Immature natural killer cell (primary cell): Measurements from ENCODE around the gene OR51A2. TPM values are rescaled to one million over a fixed set of nuclear protein-coding genes. Genes with fewer than 3 reads are reported as not detected.
"Not testable (repeated sequence)": the region's sequence is repeated elsewhere in the genome, so short reads cannot be mapped to it uniquely, and the experiment has no call there.

Experiments
- DNase-seq, 3 donors: peaks; one replicate each; pipeline ENCODE4 v3.0.0; 2022; ENCODE audit warnings: mixed read lengths in 1 of 3
- H3K27ac Mint-ChIP-seq, 6 donors: one replicate each; pipeline ENCODE4 v1.8.0; 2020; ENCODE audit warnings: mixed read lengths in 6 of 6, mild to moderate bottlenecking in 5 of 6, inconsistent platforms in 4 of 6, moderate library complexity in 3 of 6
- H3K27me3 Mint-ChIP-seq, 3 donors: one replicate each; pipeline ENCODE4 v1.8.0; 2020 to 2021; ENCODE audit warnings: low read depth in 3 of 3, mild to moderate bottlenecking in 3 of 3, mixed read lengths in 3 of 3, moderate library complexity in 3 of 3, inconsistent platforms in 1 of 3
- H3K36me3 Mint-ChIP-seq, 3 donors: one replicate each; pipeline ENCODE4 v1.8.0; 2020; ENCODE audit warnings: mixed read lengths in 3 of 3, inconsistent platforms in 2 of 3, mild to moderate bottlenecking in 2 of 3
- H3K4me1 Mint-ChIP-seq, 2 donors: one replicate each; pipeline ENCODE4 v1.8.0; 2020; ENCODE audit warnings: inconsistent platforms in 2 of 2, mild to moderate bottlenecking in 2 of 2, mixed read lengths in 2 of 2, moderate library complexity in 1 of 2
- H3K4me3 Mint-ChIP-seq, 5 donors: one replicate each; pipeline ENCODE4 v1.8.0; 2020; ENCODE audit warnings: mild to moderate bottlenecking in 5 of 5, mixed read lengths in 5 of 5, inconsistent platforms in 3 of 5, moderate library complexity in 3 of 5
- H3K9me3 Mint-ChIP-seq, 6 donors: one replicate each; pipeline ENCODE4 v1.8.0; 2020; ENCODE audit warnings: mild to moderate bottlenecking in 6 of 6, mixed read lengths in 6 of 6, inconsistent platforms in 4 of 6, moderate library complexity in 3 of 6
- polyA plus RNA-seq, 3 donors: library from polyadenylated mRNA; unstranded; fragments of 300-500 nt; fragmentation: Illumina TruSeq; gene quantifications; one replicate each; pipeline ENCODE4 v1.2.3, GENCODE V29; 2021

OR51A2 gene
- polyA plus RNA-seq: not detected

- not testable (repeated sequence) for H3K4me1 Mint-ChIP-seq, H3K27me3 Mint-ChIP-seq, H3K36me3 Mint-ChIP-seq, H3K9me3 Mint-ChIP-seq, H3K27ac Mint-ChIP-seq, DNase-seq, H3K4me3 Mint-ChIP-seq
Measured at GRCh38 chr11:4955613-4956012, at the start of gene OR51A2. TSS of gene OR51A2 (minus strand) at chr11:4955713. CDS start at chr11:4955713, 0 bp downstream.

- Mint-ChIP-seq H3K27ac (no peak overlapping the region), H3K27me3 (peaks cover 0 to 7% (median 2%) of the 10 kb centered on the region in 3 donors), H3K36me3 (no peaks in the 10 kb centered on the region), H3K9me3 (peaks cover 0 to 2% (median under 1%) of the 10 kb centered on the region in 6 donors), H3K4me1 (no peaks in the 10 kb centered on the region), H3K4me3 (no peak overlapping the region)
- no peak for DNase-seq
Measured at GRCh38 chr11:5004424-5005274, 49.1 kb upstream of the OR51A2 start.

GRCh38 chr11:4994551-4994950, 39.0 kb upstream of the OR51A2 start, which contains the start of gene OR51L1:
TSS of gene OR51L1 (plus strand) at chr11:4994851. CDS start at chr11:4998983, 4,132 bp downstream.
- Mint-ChIP-seq H3K4me1 (no peaks in the 10 kb centered on the region), H3K27me3 (peaks cover 0 to 3% (median 2%) of the 10 kb centered on the region in 3 donors), H3K4me3 (no peak within 1 kb of the TSS), H3K36me3 (no peaks in the 10 kb centered on the region), H3K9me3 (peaks cover 0 to 4% (median 0%) of the 10 kb centered on the region in 6 donors), H3K27ac (peak within 1 kb of the TSS in 1 of 6 donors; percentile 24)
- DNase-seq: no peak

GRCh38 chr11:4991060-4991459, 35.5 kb upstream of the OR51A2 start:
- H3K4me1 Mint-ChIP-seq: no peaks in the 10 kb centered on the region
- no peak for DNase-seq
- no peaks in the 10 kb centered on the region for H3K36me3 Mint-ChIP-seq
- peaks cover 0 to 3% (median 2%) of the 10 kb centered on the region in 3 donors for H3K27me3 Mint-ChIP-seq
- H3K4me3 Mint-ChIP-seq: no peak overlapping the region
- H3K9me3 Mint-ChIP-seq: peaks cover 0 to 4% (median 0%) of the 10 kb centered on the region in 6 donors
- H3K27ac Mint-ChIP-seq: no peak overlapping the region

GRCh38 chr11:4983841-4984240, 28.3 kb upstream of the OR51A2 start:
- Mint-ChIP-seq H3K4me1 (no peaks in the 10 kb centered on the region), H3K9me3 (no peaks in the 10 kb centered on the region), H3K4me3 (no peak overlapping the region), H3K27me3 (no peaks in the 10 kb centered on the region), H3K36me3 (no peaks in the 10 kb centered on the region), H3K27ac (no peak overlapping the region)
- no peak for DNase-seq

- H3K4me3 Mint-ChIP-seq: no peak overlapping the region
- no peaks in the 10 kb centered on the region for H3K4me1 Mint-ChIP-seq
- H3K27ac Mint-ChIP-seq: no peak overlapping the region
- DNase-seq: no peak
- H3K27me3 Mint-ChIP-seq: no peaks in the 10 kb centered on the region
- H3K9me3 Mint-ChIP-seq: peaks cover 0 to 3% (median 0%) of the 10 kb centered on the region in 6 donors
- no peaks in the 10 kb centered on the region for H3K36me3 Mint-ChIP-seq
Measured at GRCh38 chr11:4982678-4983077, 27.2 kb upstream of the OR51A2 start.

- Mint-ChIP-seq H3K36me3 (no peaks in the 10 kb centered on the region), H3K9me3 (peaks cover 0 to 3% (median 0%) of the 10 kb centered on the region in 6 donors), H3K27ac (no peak overlapping the region), H3K4me3 (no peak overlapping the region), H3K4me1 (no peaks in the 10 kb centered on the region), H3K27me3 (peaks cover 0 to 3% (median 1%) of the 10 kb centered on the region in 3 donors)
- DNase-seq: no peak
Measured at GRCh38 chr11:4979036-4979435, 23.5 kb upstream of the OR51A2 start.

GRCh38 chr11:4975436-4975835, 19.9 kb upstream of the OR51A2 start:
- Mint-ChIP-seq H3K27ac (no peak overlapping the region), H3K4me3 (no peak overlapping the region), H3K4me1 (no peaks in the 10 kb centered on the region), H3K36me3 (no peaks in the 10 kb centered on the region), H3K9me3 (peaks cover 0 to 3% (median 1%) of the 10 kb centered on the region in 6 donors), H3K27me3 (peaks cover 0 to 3% (median 1%) of the 10 kb centered on the region in 3 donors)
- no peak for DNase-seq

GRCh38 chr11:4962816-4963215, 7.3 kb upstream of the OR51A2 start:
- Mint-ChIP-seq H3K27me3 (peaks cover 0 to 3% (median 1%) of the 10 kb centered on the region in 3 donors), H3K4me1 (no peaks in the 10 kb centered on the region), H3K36me3 (no peaks in the 10 kb centered on the region), H3K9me3 (peaks cover 0 to 10% (median 5%) of the 10 kb centered on the region in 6 donors), H3K4me3 (no peak overlapping the region), H3K27ac (no peak overlapping the region)
- no peak for DNase-seq

GRCh38 chr11:4960877-4961276, 5.4 kb upstream of the OR51A2 start:
- no peaks in the 10 kb centered on the region for H3K36me3 Mint-ChIP-seq
- no peak overlapping the region for H3K4me3 Mint-ChIP-seq
- no peak overlapping the region for H3K27ac Mint-ChIP-seq
- H3K27me3 Mint-ChIP-seq: peaks cover 0 to 3% (median 0%) of the 10 kb centered on the region in 3 donors
- no peaks in the 10 kb centered on the region for H3K4me1 Mint-ChIP-seq
- peaks cover 0 to 7% (median 5%) of the 10 kb centered on the region in 6 donors for H3K9me3 Mint-ChIP-seq
- no peak for DNase-seq

GRCh38 chr11:4957396-4957795, 1.9 kb upstream of the OR51A2 start:
- Mint-ChIP-seq H3K27ac (no peak overlapping the region), H3K36me3 (no peaks in the 10 kb centered on the region), H3K4me1 (no peaks in the 10 kb centered on the region), H3K4me3 (no peak overlapping the region), H3K9me3 (peaks cover 0 to 5% (median 3%) of the 10 kb centered on the region in 6 donors), H3K27me3 (peaks cover 0 to 3% (median 2%) of the 10 kb centered on the region in 3 donors)
- DNase-seq: no peak

GRCh38 chr11:4947505-4947904, 8.0 kb downstream of the OR51A2 start, which contains the start of gene OR51A4:
TSS of gene OR51A4 (minus strand) at chr11:4947605. CDS start at chr11:4947100, 505 bp downstream.
- Mint-ChIP-seq H3K9me3 (peaks cover 0 to 2% (median 0%) of the 10 kb centered on the region in 6 donors), H3K27ac (no peak within 1 kb of the TSS), H3K4me3 (no peak within 1 kb of the TSS), H3K4me1 (no peaks in the 10 kb centered on the region), H3K36me3 (no peaks in the 10 kb centered on the region), H3K27me3 (peaks cover 0 to 1% (median 0%) of the 10 kb centered on the region in 3 donors)
- no peak for DNase-seq

GRCh38 chr11:4936745-4937144, 18.8 kb downstream of the OR51A2 start:
- Mint-ChIP-seq H3K4me1 (no peaks in the 10 kb centered on the region), H3K9me3 (peaks cover 0 to 6% (median 0%) of the 10 kb centered on the region in 6 donors), H3K4me3 (no peak overlapping the region), H3K27me3 (peaks cover 0 to 2% (median 0%) of the 10 kb centered on the region in 3 donors), H3K27ac (no peak overlapping the region), H3K36me3 (no peaks in the 10 kb centered on the region)
- no peak for DNase-seq

GRCh38 chr11:4932751-4933150, 22.8 kb downstream of the OR51A2 start:
- H3K27ac Mint-ChIP-seq: no peak overlapping the region
- H3K4me3 Mint-ChIP-seq: no peak overlapping the region
- H3K9me3 Mint-ChIP-seq: peaks cover 0 to 7% (median 0%) of the 10 kb centered on the region in 6 donors
- H3K27me3 Mint-ChIP-seq: peaks cover 0 to 2% (median 0%) of the 10 kb centered on the region in 3 donors
- no peak for DNase-seq
- H3K36me3 Mint-ChIP-seq: no peaks in the 10 kb centered on the region
- H3K4me1 Mint-ChIP-seq: no peaks in the 10 kb centered on the region
